GM21717 (cell line): ENCODE results near the gene COMMD8.
"Not testable (repeated sequence)": the region's sequence is repeated elsewhere in the genome, so short reads cannot be mapped to it uniquely, and the experiment has no call there.

Source experiments
- ATAC-seq: cut with Tn5 transposase; IDR thresholded peaks from one replicate; pipeline ENCODE4 v1.9.1; 2021; ENCODE audit warnings: mild to moderate bottlenecking, moderate library complexity; ENCODE audit not compliant: unreplicated experiment

The COMMD8 gene

GRCh38 chr4:47463235-47463956 is at the start of gene COMMD8:
TSS of gene COMMD8 (minus strand) at chr4:47463702. CDS start at chr4:47463651, 51 bp downstream.
- ATAC-seq = peak; percentile 93

- ATAC-seq = peak; percentile 98
Measured at GRCh38 chr4:47510506-47511143, 47.1 kb upstream of the COMMD8 start.

- ATAC-seq = no peak
Measured at GRCh38 chr4:47505666-47506065, 42.2 kb upstream of the COMMD8 start.

- ATAC-seq = no peak
Measured at GRCh38 chr4:47505147-47505546, 41.6 kb upstream of the COMMD8 start.

GRCh38 chr4:47500776-47501175 is 37.3 kb upstream of the COMMD8 start:
- peak; percentile 44 for ATAC-seq

GRCh38 chr4:47499700-47500099 is 36.2 kb upstream of the COMMD8 start:
- ATAC-seq = no peak

GRCh38 chr4:47498899-47499298 is 35.4 kb upstream of the COMMD8 start:
- no peak for ATAC-seq

GRCh38 chr4:47494124-47494430 is 30.6 kb upstream of the COMMD8 start:
- no peak for ATAC-seq

GRCh38 chr4:47493238-47494123 is 30.0 kb upstream of the COMMD8 start:
- ATAC-seq = peak; percentile 55

- ATAC-seq = peak; percentile 88
Measured at GRCh38 chr4:47490550-47490949, 27.0 kb upstream of the COMMD8 start.

- no peak for ATAC-seq
Measured at GRCh38 chr4:47488706-47489105, 25.2 kb upstream of the COMMD8 start.

GRCh38 chr4:47486727-47487126 is 23.2 kb upstream of the COMMD8 start:
- not testable (repeated sequence) for ATAC-seq

- ATAC-seq = no peak
Measured at GRCh38 chr4:47486231-47486673, 22.8 kb upstream of the COMMD8 start.

GRCh38 chr4:47485768-47486167 is 22.3 kb upstream of the COMMD8 start:
- ATAC-seq = no peak

- peak; percentile 96 for ATAC-seq
Measured at GRCh38 chr4:47485047-47485692, 21.7 kb upstream of the COMMD8 start, which contains the start of gene ATP10D. TSS of gene ATP10D (plus strand) at chr4:47485275. CDS start at chr4:47512541, 27,266 bp downstream.

- peak; percentile 31 for ATAC-seq
Measured at GRCh38 chr4:47484168-47484567, 20.7 kb upstream of the COMMD8 start.

- peak; percentile 2 for ATAC-seq
Measured at GRCh38 chr4:47483745-47484144, 20.2 kb upstream of the COMMD8 start.

GRCh38 chr4:47482326-47482725 is 18.8 kb upstream of the COMMD8 start:
- no peak for ATAC-seq

- ATAC-seq = no peak
Measured at GRCh38 chr4:47478804-47479203, 15.3 kb upstream of the COMMD8 start.

GRCh38 chr4:47475411-47475810 is 11.9 kb upstream of the COMMD8 start:
- ATAC-seq = no peak

- no peak for ATAC-seq
Measured at GRCh38 chr4:47474799-47475198, 11.3 kb upstream of the COMMD8 start.
